CD8-positive, alpha-beta memory T cell (primary cell): Measurements from ENCODE around the gene ZNF391. TPM values are rescaled to one million over a fixed set of nuclear protein-coding genes. Genes with fewer than 3 reads are reported as not detected.

Experiments
- CTCF ChIA-PET: fragments of 350-600 bp; sonication (Branson Sonifier 250); formaldehyde crosslinking; loops from one replicate; lab custom pipeline; 2021; ENCODE audit warnings: antibody characterized with exemption; lab: Charles Lee
- POLR2A ChIA-PET: fragments of 350-600 bp; sonication (Branson Sonifier 250); formaldehyde crosslinking; loops from one replicate; lab custom pipeline; 2021; ENCODE audit warnings: antibody characterized with exemption; lab: Charles Lee
- DNase-seq, 5 donors: peaks; one replicate each; pipeline versions ENCODE4 v3.0.0 to v3.0.0-alpha.2; 2020 to 2022; ENCODE audit warnings: mixed read lengths in 1 of 5
- H3K27ac ChIP-seq: one replicate; pipeline ENCODE4 v1.7.0; 2013; ENCODE audit warnings: low read depth, mild to moderate bottlenecking, low read length, moderate library complexity
- H3K27me3 ChIP-seq: 2 replicates; pipeline ENCODE4 v1.7.0; 2013; ENCODE audit warnings: low read length, mild to moderate bottlenecking; ENCODE audit not compliant: insufficient read depth, poor library complexity, severe bottlenecking
- H3K36me3 ChIP-seq: 2 replicates; pipeline ENCODE4 v1.7.0; 2013; ENCODE audit warnings: mild to moderate bottlenecking, low read length, moderate library complexity; ENCODE audit not compliant: insufficient read depth
- H3K4me1 ChIP-seq: 2 replicates; pipeline ENCODE4 v1.7.0; 2013; ENCODE audit warnings: mild to moderate bottlenecking, low read length, moderate library complexity; ENCODE audit not compliant: insufficient read depth
- H3K4me3 ChIP-seq: 2 replicates; pipeline ENCODE4 v1.7.0; 2013; ENCODE audit warnings: mild to moderate bottlenecking, low read length
- H3K9me3 ChIP-seq: 2 replicates; pipeline ENCODE4 v1.7.0; 2013; ENCODE audit warnings: mild to moderate bottlenecking, low read length
- H3K27ac Mint-ChIP-seq, 8 donors: one replicate each; pipeline ENCODE4 v1.8.0; 2020 to 2021; ENCODE audit warnings: mixed read lengths in 8 of 8, mild to moderate bottlenecking in 6 of 8, inconsistent platforms in 3 of 8, moderate library complexity in 3 of 8
- H3K27me3 Mint-ChIP-seq, 2 donors: one replicate each; pipeline ENCODE4 v1.8.0; 2020 to 2021; ENCODE audit warnings: mixed read lengths in 2 of 2, mild to moderate bottlenecking in 1 of 2, moderate library complexity in 1 of 2
- H3K36me3 Mint-ChIP-seq, 3 donors: one replicate each; pipeline ENCODE4 v1.8.0; 2020 to 2021; ENCODE audit warnings: mixed read lengths in 3 of 3, inconsistent platforms in 1 of 3, mild to moderate bottlenecking in 1 of 3
- H3K4me1 Mint-ChIP-seq, 3 donors: one replicate each; pipeline ENCODE4 v1.8.0; 2020 to 2021; ENCODE audit warnings: mixed read lengths in 3 of 3, inconsistent platforms in 1 of 3, mild to moderate bottlenecking in 1 of 3
- H3K4me3 Mint-ChIP-seq, 7 donors: one replicate each; pipeline ENCODE4 v1.8.0; 2020 to 2021; ENCODE audit warnings: mixed read lengths in 7 of 7, mild to moderate bottlenecking in 6 of 7, moderate library complexity in 4 of 7, inconsistent platforms in 2 of 7
- H3K9me3 Mint-ChIP-seq, 5 donors: one replicate each; pipeline ENCODE4 v1.8.0; 2020 to 2022; ENCODE audit warnings: mixed read lengths in 5 of 5, mild to moderate bottlenecking in 3 of 5, moderate library complexity in 2 of 5, inconsistent platforms in 1 of 5
- polyA plus RNA-seq: library from polyadenylated mRNA; unstranded; fragments of 300-500 nt; fragmentation: Illumina TruSeq; gene quantifications from one replicate; pipeline ENCODE4 v1.2.3, GENCODE V29; 2021
- total RNA-seq, 2 experiments: library from RNA; stranded (reverse); gene quantifications; one replicate each; pipeline ENCODE4 v1.2.3, GENCODE V29; 2021

Gene ZNF391
- 1 to 10 TPM; 2.9 to 3.7 TPM for total RNA-seq
- 1.6 TPM for polyA plus RNA-seq

- peak within 1 kb of the TSS; percentile 91 to 99 (median 96) for H3K4me3 Mint-ChIP-seq
- H3K9me3 Mint-ChIP-seq = peaks cover 0 to 1% (median 1%) of the 10 kb centered on the region in 5 donors
- peaks cover 13 to 22% (median 21%) of the 10 kb centered on the region in 3 donors for H3K4me1 Mint-ChIP-seq
- Histone ChIP-seq H3K9me3 (no peaks in the 10 kb centered on the region), H3K4me1 (no peaks in the 10 kb centered on the region), H3K27ac (peak within 1 kb of the TSS; percentile 73), H3K4me3 (peak within 1 kb of the TSS; percentile 86), H3K27me3 (no peaks in the 10 kb centered on the region), H3K36me3 (no peaks in the 10 kb centered on the region)
- peak; percentile 17 to 75 (median 55) for DNase-seq
- H3K36me3 Mint-ChIP-seq = peaks cover under 1 to 7% (median 2%) of the 10 kb centered on the region in 3 donors
- H3K27ac Mint-ChIP-seq = peak within 1 kb of the TSS; percentile 8 to 94 (median 90)
- H3K27me3 Mint-ChIP-seq = peaks cover 4 to 7% of the 10 kb centered on the region in 2 donors
- POLR2A ChIA-PET = interaction anchor here (0.6 to 1.3 kb wide), 3 partner anchors 55 to 505 kb away, joined by 3 to 7 read pairs (median 4); no protein-coding TSS in a partner anchor
- CTCF ChIA-PET = interaction anchor here (0.8 to 1.0 kb wide), 2 partner anchors 12 to 90 kb away, joined by 3 read pairs; no protein-coding TSS in a partner anchor
Observed at GRCh38 chr6:27388293-27389197, at the start of gene ZNF391. Gene ZNF391, plus strand, starts transcription at chr6:27388759. Its CDS starts 11,612 bp downstream, at chr6:27400371.

- H3K27ac Mint-ChIP-seq = no peak overlapping the region
- Histone ChIP-seq H3K36me3 (no peaks in the 10 kb centered on the region), H3K4me1 (no peaks in the 10 kb centered on the region), H3K4me3 (no peak overlapping the region), H3K9me3 (peaks cover 6% of the 10 kb centered on the region), H3K27me3 (no peaks in the 10 kb centered on the region), H3K27ac (no peak overlapping the region)
- H3K4me3 Mint-ChIP-seq = no peak overlapping the region
- peaks cover 2 to 12% of the 10 kb centered on the region in 2 donors for H3K27me3 Mint-ChIP-seq
- no peaks in the 10 kb centered on the region for H3K4me1 Mint-ChIP-seq
- H3K9me3 Mint-ChIP-seq = peaks cover 25 to 54% (median 31%) of the 10 kb centered on the region in 5 donors
- CTCF ChIA-PET = no interaction called here
- DNase-seq = no peak
- peaks cover 0 to 4% (median 0%) of the 10 kb centered on the region in 3 donors for H3K36me3 Mint-ChIP-seq
- POLR2A ChIA-PET = no interaction called here
Observed at GRCh38 chr6:27352850-27353249, 35.7 kb upstream of the ZNF391 start.

GRCh38 chr6:27358786-27359185, 29.8 kb upstream of the ZNF391 start:
- no peaks in the 10 kb centered on the region for H3K36me3 ChIP-seq
- POLR2A ChIA-PET = no interaction called here
- no peak for DNase-seq

GRCh38 chr6:27359231-27359630, 29.3 kb upstream of the ZNF391 start:
- H3K27me3 Mint-ChIP-seq = no peaks in the 10 kb centered on the region
- POLR2A ChIA-PET = no interaction called here
- CTCF ChIA-PET = no interaction called here

More at GRCh38 chr6:27358786-27359185, 29.8 kb upstream of the ZNF391 start:
- H3K9me3 Mint-ChIP-seq = peaks cover 48 to 76% (median 57%) of the 10 kb centered on the region in 5 donors
- H3K4me3 ChIP-seq = no peak overlapping the region
- no peak overlapping the region for H3K4me3 Mint-ChIP-seq
- H3K36me3 Mint-ChIP-seq = peaks cover 29 to 47% (median 37%) of the 10 kb centered on the region in 3 donors
- H3K27ac ChIP-seq = no peak overlapping the region
- CTCF ChIA-PET = no interaction called here
- H3K27ac Mint-ChIP-seq = no peak overlapping the region
- H3K27me3 ChIP-seq = no peaks in the 10 kb centered on the region
- H3K4me1 Mint-ChIP-seq = no peaks in the 10 kb centered on the region
- H3K27me3 Mint-ChIP-seq = peaks cover 0 to 1% of the 10 kb centered on the region in 2 donors
- H3K9me3 ChIP-seq = peaks cover 30% of the 10 kb centered on the region
- no peaks in the 10 kb centered on the region for H3K4me1 ChIP-seq

GRCh38 chr6:27368202-27368601, 20.4 kb upstream of the ZNF391 start:
- H3K36me3 Mint-ChIP-seq = peaks cover 6 to 40% (median 35%) of the 10 kb centered on the region in 3 donors
- DNase-seq = no peak
- H3K27me3 Mint-ChIP-seq = peaks cover 1 to 7% of the 10 kb centered on the region in 2 donors
- Histone ChIP-seq H3K27ac (no peak overlapping the region), H3K36me3 (no peaks in the 10 kb centered on the region), H3K4me1 (no peaks in the 10 kb centered on the region), H3K9me3 (no peaks in the 10 kb centered on the region), H3K27me3 (no peaks in the 10 kb centered on the region), H3K4me3 (no peak overlapping the region)
- POLR2A ChIA-PET = no interaction called here
- CTCF ChIA-PET = no interaction called here
- H3K4me1 Mint-ChIP-seq = no peaks in the 10 kb centered on the region
- H3K4me3 Mint-ChIP-seq = no peak overlapping the region
- peaks cover 0 to 10% (median 4%) of the 10 kb centered on the region in 5 donors for H3K9me3 Mint-ChIP-seq
- no peak overlapping the region for H3K27ac Mint-ChIP-seq

More at GRCh38 chr6:27359231-27359630, 29.3 kb upstream of the ZNF391 start:
- peaks cover 30% of the 10 kb centered on the region for H3K9me3 ChIP-seq
- Mint-ChIP-seq H3K4me3 (no peak overlapping the region), H3K4me1 (no peaks in the 10 kb centered on the region), H3K36me3 (peaks cover 29 to 49% (median 38%) of the 10 kb centered on the region in 3 donors), H3K27ac (no peak overlapping the region), H3K9me3 (peaks cover 48 to 72% (median 55%) of the 10 kb centered on the region in 5 donors)
- H3K4me3 ChIP-seq = no peak overlapping the region
- no peak overlapping the region for H3K27ac ChIP-seq
- no peaks in the 10 kb centered on the region for H3K27me3 ChIP-seq
- H3K4me1 ChIP-seq = no peaks in the 10 kb centered on the region
- DNase-seq = no peak
- H3K36me3 ChIP-seq = no peaks in the 10 kb centered on the region

- no peak for DNase-seq
- peaks cover 9% of the 10 kb centered on the region for H3K4me1 ChIP-seq
- Mint-ChIP-seq H3K27ac (no peak overlapping the region), H3K4me1 (peaks cover 14 to 18% (median 16%) of the 10 kb centered on the region in 3 donors), H3K27me3 (peaks cover 8 to 13% of the 10 kb centered on the region in 2 donors), H3K4me3 (no peak overlapping the region), H3K36me3 (peaks cover 6 to 30% (median 30%) of the 10 kb centered on the region in 3 donors), H3K9me3 (peaks cover 0 to 10% (median 2%) of the 10 kb centered on the region in 5 donors)
- H3K27ac ChIP-seq = no peak overlapping the region
- ChIA-PET CTCF (no interaction called here), POLR2A (no interaction called here)
- H3K9me3 ChIP-seq = no peaks in the 10 kb centered on the region
- H3K27me3 ChIP-seq = no peaks in the 10 kb centered on the region
- no peak overlapping the region for H3K4me3 ChIP-seq
- no peaks in the 10 kb centered on the region for H3K36me3 ChIP-seq
Observed at GRCh38 chr6:27370391-27370790, 18.2 kb upstream of the ZNF391 start.

- Histone ChIP-seq H3K27me3 (no peaks in the 10 kb centered on the region), H3K9me3 (no peaks in the 10 kb centered on the region), H3K36me3 (no peaks in the 10 kb centered on the region), H3K27ac (peak overlapping the region; percentile 53), H3K4me1 (peaks cover 17% of the 10 kb centered on the region), H3K4me3 (peak overlapping the region; percentile 61)
- Mint-ChIP-seq H3K36me3 (peaks cover 0 to 3% (median 0%) of the 10 kb centered on the region in 3 donors), H3K9me3 (no peaks in the 10 kb centered on the region), H3K4me1 (peaks cover 17 to 25% (median 22%) of the 10 kb centered on the region in 3 donors), H3K27me3 (peaks cover 9 to 25% of the 10 kb centered on the region in 2 donors), H3K27ac (peak overlapping the region; percentile 0 to 95 (median 81)), H3K4me3 (peak overlapping the region; percentile 84 to 96 (median 90))
- ChIA-PET POLR2A (no interaction called here), CTCF (no interaction called here)
- DNase-seq = peak; percentile 32 to 76 (median 57)
Observed at GRCh38 chr6:27374824-27375612, 13.5 kb upstream of the ZNF391 start.
